DMS53 treated with DMSO at 0.1 percent for 48 hours (cell line): Measurements from ENCODE around the gene KIRREL2.
A peak's percentile ranks its signal among the peaks of the same experiment; 100 is the strongest.
"Not testable (repeated sequence)": the region's sequence is repeated elsewhere in the genome, so short reads cannot be mapped to it uniquely, and the experiment has no call there.

Experiments used
- DNase-seq: peaks from one replicate; lab custom pipeline; 2025; ENCODE audit not compliant: unreplicated experiment; lab: John Stamatoyannopoulos, UW

KIRREL2 gene

DNA sequence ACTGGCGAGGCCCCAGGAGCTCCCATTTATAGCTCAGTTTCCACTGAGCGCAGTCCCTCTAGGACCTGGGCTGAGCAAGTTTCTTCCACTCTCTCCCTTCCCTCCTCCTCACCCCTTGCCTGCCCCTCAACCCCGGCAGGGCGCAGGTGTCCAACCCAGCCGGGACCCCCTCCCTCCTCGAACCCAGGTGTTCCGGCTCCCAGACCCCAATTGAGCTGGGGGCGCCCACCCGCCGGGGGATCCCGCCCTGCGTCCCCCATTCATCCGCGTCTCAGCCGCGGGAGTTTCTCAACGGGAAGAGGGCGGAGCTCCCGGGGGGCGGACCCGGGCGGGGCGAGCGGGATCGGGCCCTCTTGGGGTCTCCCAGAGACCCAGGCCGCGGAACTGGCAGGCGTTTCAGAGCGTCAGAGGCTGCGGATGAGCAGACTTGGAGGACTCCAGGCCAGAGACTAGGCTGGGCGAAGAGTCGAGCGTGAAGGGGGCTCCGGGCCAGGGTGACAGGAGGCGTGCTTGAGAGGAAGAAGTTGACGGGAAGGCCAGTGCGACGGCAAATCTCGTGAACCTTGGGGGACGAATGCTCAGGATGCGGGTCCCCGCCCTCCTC, at the start of gene KIRREL2:
KIRREL2 (plus strand) TSS at position 366 of the 604 bp plus-strand sequence; CDS start at position 575, 209 bp downstream.
- DNase-seq: no peak

DNA sequence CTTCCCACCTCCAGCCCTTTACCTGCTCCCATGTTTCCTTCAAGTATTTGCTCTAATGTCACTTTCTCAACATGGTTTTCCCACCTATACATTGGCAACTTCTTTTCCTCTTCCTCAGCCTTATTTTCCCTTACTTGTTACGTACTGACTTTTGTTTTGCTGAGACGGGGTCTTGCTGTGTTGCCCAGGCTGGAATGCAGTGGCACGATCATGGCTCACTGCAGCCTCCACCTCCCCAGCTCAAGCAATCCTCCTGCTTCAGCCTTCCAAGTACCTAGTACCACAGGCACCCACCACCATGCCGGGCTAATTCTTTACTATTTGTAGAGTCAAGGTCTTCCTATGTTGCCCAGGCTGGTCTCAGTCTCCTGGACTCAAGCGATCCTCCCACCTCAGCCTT, 49.1 kb upstream of the KIRREL2 start:
- DNase-seq: no peak

DNA sequence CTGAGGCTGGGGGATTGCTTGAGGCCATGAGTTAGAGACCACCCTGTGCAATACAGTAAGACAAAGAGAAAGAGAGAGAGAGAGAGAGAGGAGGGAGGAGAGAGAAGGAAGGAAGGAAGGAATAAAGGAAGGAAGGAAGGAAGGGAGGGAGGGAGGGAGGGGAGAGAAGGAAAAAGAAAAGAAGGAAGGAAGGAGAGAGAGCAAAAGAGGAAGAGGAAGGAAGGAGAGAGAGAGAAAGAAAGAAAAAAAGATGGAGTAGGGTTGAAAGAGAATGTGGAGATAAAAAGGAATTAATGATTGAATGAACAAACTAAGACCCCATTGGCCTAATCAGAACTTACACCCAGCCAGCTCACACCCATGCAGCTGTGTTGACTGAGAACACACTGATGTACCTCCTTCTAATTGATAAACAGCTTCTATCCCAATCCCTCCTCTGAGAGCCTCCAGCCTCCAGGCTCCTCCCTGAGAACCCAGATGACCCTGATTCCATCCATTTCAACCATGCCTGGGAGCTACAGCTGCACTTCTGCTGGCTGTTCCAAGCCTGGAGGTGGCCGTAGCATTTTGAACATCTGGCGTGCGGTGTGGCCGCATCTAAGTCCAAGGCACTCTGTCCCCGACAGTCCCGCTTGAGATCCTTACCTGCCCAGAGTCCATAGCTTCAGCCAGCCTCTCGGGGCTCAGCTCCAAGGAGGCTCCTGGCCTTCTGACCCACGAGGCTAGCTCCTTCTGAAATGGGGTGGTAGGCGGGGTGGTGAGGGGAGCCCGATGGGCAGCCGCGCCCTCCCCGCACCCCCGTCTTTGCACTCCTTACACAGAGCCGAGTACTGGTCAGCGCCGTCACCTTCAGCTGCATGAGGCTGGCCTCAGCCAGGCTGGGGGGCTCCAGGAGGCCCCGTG, 45.1 kb upstream of the KIRREL2 start:
- DNase-seq: peak; percentile 8

DNA sequence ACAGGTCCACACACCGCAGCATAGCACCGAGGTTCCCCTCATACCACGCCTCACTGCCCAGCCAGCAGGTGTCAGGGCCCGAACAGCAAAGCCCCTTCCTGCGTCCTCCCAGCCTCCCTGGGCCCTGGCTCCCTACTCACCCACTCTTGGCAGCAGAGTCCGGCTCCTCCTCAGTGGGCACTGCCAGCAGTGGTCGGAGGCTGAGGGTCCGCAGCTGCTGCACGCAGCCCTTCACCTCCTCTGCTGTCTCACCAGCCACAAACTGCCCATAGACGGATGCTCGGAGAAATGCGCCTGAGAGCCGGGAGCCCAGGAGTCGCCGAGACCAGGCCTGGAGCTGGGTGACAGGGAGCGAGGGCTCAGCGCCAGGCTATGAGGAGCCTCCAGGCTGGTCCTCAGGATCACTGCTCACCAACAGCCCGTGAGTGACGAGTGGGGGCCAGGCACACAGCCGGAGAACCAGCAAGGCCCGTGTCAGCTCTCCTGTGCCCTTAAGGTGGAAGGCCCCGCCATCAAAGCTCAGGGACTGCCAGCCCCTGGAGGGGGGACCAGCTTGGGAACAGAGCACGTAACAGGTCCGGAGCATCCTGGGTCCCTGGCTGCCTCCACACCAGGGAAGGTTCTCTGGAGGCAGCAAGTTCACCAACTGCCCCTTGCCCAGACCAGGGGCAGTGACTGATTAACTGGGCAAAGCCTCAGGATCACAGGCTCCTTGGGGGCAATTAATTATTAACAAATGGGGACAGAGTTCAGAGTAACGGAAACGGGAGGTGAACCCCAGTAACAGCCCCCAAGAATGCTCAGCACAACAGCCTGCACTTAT, 44.3 kb upstream of the KIRREL2 start, which contains the start of gene PRODH2:
PRODH2 (minus strand) TSS at position 626 of the 823 bp plus-strand sequence; CDS start at position 586, 40 bp downstream.
- DNase-seq: no peak

DNA sequence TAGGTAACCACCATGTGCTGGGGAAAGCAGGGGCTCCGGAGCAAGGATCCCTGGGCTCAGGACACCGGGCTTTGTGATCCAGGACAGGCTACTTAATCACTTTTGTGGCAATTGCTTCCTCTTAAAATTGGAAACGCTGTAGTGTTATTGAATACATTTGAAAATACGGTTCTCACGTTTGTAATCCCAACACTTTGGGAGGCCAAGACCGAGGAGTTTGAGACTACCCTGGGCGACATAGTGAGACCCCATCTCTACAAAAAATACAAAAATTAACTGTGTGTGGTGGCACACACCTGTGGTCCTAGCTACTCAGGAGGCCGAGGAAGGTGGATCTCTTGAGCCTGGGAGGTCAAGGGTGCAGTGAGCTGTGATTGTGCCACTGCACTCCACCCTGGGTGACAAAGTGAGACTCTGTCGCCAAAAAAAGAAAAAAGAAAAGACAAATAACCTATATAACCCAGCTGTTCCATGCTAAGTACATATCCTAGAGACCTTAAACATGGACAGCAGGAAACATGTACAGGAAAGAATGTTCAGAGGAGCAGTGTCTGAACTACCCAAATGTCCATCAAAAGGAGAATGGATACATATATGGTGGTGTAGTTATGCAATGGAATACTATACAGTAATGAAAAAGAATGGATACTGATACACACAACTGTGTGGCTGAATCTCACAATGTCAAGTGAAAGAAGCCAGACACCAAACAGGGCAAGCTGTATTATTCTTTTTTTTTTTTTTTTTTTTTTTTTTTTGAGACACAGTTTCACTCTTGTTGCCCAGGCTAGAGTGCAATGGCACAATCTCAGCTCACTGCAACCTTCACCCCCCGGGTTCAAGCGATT, 43.4 kb upstream of the KIRREL2 start:
- no peak for DNase-seq

DNA sequence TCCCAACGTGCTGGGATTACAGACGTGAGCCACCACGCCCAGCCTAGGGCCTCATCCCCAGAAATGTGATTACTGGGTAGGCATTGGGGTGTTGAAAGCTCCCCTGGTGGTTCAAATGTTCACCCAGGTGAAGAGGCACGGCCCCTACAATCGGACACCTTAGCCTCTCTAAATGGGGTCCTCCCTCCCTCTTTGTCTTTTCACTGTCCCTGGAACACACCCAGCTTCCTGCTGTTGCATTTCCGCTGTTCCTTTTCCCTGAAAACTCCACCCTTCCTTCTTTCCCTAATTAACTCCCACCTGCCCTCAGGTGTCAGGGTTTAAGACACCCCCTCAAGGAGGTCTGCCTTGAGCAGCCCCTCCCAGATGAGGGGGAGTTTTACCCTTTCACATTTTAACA, 40.4 kb upstream of the KIRREL2 start:
- no peak for DNase-seq

DNA sequence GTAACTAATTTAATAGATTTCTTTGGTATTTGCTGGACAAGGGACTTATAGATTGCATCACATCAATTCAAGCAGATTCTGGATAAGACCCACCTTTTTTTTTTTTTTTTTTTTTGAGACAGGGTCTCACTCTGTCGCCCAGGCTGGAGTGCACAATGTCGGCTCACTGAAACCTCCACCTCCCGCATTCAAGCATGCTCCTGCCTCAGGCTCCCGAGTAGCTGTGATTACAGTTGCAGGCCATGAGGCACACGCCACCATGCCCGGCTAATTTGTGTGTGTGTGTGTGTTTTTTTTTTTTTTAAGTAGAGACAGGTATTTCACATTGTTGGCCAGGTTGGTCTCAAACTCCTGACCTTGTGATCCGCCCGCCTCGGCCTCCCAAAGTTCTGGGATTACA, 39.9 kb upstream of the KIRREL2 start:
- no peak for DNase-seq

DNA sequence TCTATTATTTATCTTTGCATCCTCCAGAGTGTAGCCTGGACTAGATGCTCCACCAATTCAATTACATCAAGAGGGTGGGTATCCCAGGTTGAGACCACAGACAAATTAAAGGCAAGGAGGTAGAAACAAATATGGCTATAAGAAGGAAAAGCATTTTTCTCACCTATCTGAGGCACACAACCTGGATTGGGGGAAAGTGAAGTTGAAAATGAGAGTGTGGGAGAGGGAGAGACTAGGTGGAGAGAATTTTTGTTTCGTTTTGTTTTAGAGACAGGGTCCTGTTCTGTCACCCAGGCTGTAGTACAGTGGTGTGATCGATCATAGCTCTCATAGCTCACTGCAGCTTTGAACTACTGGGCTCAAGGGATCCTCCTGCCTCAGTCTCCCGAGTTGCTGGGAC, 38.3 kb upstream of the KIRREL2 start:
- DNase-seq: no peak

DNA sequence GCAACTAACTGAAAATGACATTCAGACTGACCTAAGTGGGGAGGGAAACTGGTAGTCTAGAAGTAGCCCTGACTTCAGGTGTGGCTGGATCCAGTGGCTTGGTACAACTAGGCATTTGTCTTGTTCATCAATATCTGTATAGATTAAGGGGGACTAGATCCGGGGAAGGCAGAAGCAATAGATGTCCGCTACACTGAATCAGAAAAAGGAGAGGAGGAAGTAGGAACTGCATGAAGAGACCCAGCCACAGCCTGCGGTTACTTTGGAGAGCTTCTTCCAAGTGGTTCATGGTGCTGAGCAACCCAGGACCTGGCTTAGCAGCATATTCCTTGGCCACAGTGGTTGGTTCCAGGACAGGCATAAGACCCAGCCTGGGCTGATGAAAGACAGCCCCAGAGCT, 34.1 kb upstream of the KIRREL2 start:
- no peak for DNase-seq

DNA sequence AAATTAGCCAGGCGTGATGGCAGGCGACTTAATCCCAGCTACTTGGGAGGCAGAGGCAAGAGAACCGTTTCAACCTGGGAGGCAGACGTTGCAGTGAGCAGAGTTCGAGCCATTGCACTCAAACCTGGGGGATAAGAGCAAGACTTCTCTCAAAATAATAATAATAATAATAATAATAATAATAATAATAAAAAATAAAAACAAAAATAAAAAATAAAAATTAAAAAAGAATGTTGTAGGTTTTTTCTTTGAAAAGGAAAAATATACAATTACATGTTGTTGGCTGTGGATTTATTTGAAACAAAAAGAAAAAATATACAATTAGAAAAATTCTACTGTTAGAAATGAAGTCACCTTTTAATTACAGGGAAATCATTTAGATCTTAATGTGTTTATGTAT, 32.6 kb upstream of the KIRREL2 start:
- DNase-seq: no peak

DNA sequence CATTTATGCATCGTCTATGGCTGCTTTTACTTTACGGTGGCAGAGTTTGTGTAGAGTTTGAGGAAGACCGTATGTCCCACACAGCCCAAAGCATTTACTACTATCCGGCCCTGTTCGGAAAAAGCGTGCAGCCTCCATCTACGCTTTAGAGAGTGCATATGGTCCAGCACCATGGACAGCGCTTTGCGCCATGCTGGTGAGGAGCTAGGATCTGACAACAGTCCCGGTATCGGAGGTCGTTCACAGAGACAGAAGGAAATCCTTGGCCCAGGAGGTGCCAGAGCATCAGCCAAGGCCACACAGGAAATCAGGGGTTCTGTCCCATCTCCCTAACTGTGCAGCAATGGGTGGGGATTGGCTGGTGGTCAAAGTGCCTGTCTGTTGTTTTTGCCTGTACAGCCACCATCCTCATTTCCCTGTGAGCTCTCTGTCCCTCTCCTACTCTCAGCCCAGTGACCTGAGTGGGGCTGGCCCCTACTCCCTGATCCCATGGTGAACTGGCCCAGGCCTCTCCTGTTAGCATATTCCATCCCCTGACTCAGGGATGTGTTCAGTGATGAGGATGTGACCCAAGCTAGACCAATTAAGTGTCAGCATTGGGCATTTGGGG, 27.9 kb upstream of the KIRREL2 start:
- DNase-seq: no peak

DNA sequence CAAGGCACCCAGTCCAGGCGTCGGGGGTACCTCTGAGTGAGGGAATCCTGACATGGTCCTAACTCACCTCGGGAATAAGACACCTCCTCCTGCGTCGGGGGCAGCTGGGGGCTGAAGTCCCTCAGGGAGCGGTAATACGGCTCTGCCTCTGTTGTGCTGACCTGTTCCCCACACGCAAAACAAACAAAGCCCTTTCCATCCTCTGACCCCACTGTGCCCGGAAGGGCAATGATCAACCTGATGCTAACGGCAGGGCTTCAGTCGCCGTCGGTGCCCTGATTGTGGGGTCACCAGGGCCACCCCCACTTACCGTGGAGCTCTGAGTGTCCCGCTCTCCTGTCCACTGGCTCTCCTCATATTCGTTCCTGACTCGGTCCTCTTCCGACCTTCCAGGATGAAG, 25.7 kb upstream of the KIRREL2 start:
- no peak for DNase-seq

DNA sequence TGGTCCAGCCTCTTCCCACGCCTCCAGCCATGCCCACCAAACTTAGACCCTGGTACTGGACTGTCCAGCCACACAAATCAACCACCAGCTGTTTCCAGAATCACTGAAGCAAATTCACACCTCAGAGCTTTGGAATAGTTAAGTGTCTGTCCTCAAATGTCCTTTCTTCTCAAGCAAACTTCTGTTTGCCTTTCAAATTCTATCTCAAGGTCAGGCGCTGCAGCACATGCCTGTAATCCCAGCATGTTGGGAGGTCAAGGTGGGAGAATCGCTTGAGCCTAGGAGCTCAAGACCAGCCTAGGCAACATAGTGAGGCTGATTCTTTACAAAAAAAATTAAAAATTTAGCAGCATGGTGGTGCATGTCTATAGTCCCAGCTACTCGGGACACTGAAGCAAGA, 24.7 kb upstream of the KIRREL2 start:
- DNase-seq: no peak

DNA sequence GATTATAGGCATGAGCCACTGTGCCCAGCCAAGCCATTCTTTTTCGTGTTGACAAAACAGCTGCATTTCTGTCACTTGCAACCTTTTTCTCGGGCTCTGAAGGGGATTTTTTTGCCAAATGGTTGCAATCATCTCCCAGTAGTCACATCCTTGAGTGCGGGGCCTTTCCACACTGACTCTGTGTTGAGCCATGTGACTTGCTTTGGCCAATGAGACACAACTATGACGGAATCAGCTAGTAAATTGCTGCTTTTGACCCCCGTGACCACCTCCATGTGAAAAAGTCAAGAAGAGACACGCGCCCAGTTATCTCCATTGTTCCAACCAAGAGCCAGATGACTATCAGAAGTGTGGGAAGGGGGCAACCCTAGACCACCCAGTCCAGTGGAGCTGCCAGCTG, 22.7 kb upstream of the KIRREL2 start:
- no peak for DNase-seq

DNA sequence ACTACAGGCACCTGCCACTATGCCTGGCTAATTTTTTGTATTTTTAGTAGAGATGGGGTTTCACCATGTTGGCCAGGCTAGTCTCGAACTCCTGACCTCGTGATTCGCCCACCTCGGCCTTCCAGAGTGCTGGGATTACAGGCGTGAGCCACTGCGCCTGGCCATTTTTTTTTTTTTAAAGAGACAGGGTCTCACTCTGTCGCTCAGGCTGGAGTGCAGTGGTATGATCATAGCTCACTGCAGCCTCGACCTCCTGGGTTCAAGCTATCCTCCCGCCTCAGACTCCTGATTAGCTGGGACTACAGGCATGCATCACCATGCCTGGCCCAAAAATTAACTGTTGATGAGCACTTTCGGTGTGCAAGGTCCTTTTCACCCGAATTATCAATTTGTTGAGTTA, 20.6 kb upstream of the KIRREL2 start:
- DNase-seq: not testable (repeated sequence)

DNA sequence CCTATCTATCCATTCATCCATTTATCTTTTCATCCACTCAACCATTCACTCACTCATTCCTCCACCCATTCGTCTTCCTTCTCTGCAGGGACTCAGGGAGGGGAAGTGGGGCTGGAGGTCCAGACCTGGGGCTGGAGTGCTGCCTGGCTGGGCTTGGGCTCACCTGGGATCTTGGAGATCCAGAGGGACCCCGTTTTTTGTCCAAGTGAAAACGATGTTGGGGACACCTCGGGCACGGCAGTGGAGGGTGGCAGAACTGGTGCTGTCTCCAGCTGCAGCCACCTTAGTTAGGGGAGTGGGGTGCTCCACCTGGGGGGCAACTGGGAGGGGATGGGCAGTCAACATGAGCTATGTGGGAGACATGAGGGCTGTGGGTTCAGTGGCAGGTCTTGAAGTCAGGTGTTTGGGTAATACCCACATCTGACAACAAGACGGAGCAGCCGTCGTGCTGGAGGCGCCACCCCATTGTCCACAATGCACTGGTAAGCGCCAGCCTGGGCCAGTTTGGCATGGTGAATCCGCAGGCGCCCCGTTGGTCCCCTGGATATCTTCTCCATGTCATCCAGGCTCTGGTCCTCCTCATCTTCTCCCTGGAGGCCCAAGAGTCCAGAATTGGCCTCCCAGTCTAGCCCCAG, 14.6 kb upstream of the KIRREL2 start:
- no peak for DNase-seq

DNA sequence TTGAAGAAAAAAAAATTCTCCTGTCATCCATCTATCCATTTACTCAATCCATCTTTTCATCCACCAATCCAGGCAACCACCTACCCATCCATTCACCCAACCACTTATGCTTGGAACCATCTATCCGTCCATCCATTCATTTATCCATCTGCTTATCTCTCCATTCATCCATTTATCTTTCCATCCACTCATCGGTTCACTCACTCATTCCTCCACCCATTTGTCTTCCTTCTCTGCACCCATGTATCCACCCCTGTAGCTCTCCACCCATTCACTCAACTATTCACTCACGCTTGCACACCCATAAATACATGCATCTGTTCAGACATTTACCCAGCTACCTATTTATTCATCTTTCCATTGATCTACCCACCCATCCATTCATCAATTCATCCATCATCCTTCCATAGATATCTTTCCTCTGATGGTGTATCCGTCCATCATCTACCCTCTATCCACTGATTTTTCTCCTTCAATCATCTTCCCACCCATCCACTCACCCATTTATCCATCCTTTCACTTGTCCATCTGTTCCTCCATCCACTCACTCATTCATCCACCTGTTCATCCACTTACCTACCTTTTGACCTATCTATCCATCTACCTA, 13.9 kb upstream of the KIRREL2 start:
- no peak for DNase-seq

DNA sequence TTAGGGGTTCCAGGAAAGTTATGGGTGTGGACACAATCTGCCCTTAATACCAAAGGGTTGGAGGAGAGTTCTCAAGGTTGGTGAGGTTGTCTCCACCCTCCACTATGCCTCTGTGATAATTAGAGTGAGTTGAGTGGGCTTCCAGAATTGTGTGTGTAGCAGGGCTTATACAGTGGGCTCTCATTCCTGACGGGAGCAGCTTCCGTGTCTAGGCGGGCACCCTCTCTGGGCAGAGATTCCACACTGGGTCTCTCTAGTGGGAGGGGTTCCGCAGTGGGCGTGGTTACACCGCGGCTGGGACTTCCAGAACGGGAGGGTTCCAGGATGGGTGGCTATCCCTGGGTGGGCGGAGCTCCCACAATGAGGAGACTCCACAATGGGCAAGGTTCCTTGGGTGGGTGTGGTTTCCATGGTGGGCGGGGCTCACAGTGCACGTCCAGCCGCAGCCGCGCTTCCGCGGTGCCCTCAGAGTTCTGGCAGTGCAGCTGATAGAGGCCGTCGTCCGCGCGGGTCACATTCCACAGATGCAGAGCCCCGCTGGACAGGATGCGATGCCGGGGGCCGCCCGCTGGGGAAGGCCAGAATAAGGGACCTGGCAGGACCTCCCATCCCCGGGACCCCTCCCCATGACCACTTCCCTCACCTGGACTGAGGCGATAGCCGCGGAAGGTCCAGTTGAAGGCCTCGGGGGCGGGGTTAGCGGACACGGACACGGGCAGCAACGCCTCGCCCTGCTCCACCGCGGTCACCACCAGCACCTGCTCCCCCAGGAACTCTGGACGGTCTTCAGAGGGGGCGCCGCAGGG, 12.8 kb upstream of the KIRREL2 start:
- peak; percentile 87 for DNase-seq
